HG03175 (cell line): ENCODE data around the gene FRMD4B.
"Not testable (repeated sequence)": the region's sequence is repeated elsewhere in the genome, so short reads cannot be mapped to it uniquely, and the experiment has no call there.

ENCODE experiments used
- ATAC-seq: cut with Tn5 transposase; IDR thresholded peaks from one replicate; pipeline ENCODE4 v1.9.1; 2021; ENCODE audit warnings: mild to moderate bottlenecking, moderate library complexity; ENCODE audit not compliant: unreplicated experiment

Gene FRMD4B

DNA sequence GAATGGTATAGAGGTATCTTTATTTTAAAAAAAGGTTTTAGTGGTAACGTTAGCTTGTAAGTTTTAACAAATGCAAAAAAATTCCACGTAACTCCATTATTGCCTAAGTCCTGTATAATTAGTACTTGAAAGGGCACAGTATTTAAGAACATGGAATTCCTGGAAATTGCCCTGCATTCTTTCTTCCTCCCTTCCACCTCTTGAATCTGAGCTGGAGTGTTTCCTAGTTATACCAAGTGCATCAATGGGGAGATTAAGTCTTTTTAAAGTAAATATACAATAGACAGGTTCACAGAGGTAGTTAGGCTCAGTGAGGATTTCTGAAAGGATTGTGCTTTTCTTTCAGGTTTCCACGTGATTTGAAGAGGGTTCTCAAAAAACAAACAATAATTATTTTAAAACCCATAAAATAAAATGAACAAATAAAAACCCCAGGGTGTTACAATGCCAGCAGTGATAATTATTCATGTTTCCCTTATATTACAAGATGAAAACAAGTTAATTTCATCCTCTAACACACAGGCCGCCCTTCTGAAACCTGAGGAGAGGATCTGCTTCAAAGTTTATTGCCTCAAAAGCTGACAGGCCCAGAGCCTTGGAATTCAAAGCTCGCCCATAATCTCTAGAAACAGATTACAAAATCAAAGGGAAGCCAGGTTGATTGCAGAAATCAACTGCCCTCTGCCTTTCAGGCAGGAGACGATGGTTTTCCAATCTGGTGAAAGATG is 134.6 kb downstream of the FRMD4B start:
- no peak for ATAC-seq

GRCh38 chr3:69250014-69250413 is 135.9 kb downstream of the FRMD4B start:
- ATAC-seq: no peak

GRCh38 chr3:69249001-69249400 is 136.9 kb downstream of the FRMD4B start:
- no peak for ATAC-seq

- no peak for ATAC-seq
Observed at GRCh38 chr3:69248436-69248835, 137.5 kb downstream of the FRMD4B start.

DNA sequence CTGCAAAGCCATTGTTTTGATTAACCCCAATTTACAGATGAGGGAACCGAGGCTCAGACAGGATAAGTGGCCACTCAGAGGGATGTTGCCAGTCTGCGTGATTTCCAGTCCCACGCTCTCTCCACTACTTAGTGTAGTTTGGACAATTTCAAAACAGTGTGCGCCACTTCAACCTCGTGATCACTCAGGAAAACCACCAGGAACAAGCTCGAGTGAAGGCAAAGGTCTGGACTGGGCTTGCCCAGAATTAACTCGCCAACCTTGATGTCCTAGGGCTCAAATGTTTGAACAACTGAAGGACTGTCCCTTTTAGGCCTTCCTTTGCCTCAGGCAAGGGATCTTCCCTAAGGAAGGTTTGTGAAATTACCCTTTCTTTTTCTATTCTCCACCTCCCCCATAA is 139.3 kb downstream of the FRMD4B start:
- no peak for ATAC-seq

- ATAC-seq: no peak
Observed at GRCh38 chr3:69244039-69244438, 141.8 kb downstream of the FRMD4B start.

DNA sequence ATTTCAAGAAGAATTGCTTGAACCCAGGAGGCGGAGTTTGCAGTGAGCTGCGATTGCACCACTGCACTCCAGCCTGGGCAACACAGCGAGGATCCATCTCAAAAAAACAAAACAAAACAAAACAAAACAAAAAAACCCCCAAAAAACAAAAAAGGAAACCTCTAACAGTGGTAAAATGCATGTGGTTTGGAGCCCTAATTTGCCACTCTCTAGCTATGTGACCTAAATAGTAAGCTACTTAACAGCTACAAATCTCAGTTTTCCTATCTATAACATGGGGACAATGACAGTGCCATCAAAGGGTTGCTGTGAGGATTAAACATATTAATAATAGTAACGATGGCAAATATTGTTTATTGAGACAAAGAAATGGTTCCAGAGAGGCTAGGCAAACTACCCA is 144.1 kb downstream of the FRMD4B start:
- no peak for ATAC-seq

GRCh38 chr3:69240651-69241568 is 145.0 kb downstream of the FRMD4B start:
- ATAC-seq: peak; percentile 72

GRCh38 chr3:69239063-69239462 is 146.8 kb downstream of the FRMD4B start:
- no peak for ATAC-seq

DNA sequence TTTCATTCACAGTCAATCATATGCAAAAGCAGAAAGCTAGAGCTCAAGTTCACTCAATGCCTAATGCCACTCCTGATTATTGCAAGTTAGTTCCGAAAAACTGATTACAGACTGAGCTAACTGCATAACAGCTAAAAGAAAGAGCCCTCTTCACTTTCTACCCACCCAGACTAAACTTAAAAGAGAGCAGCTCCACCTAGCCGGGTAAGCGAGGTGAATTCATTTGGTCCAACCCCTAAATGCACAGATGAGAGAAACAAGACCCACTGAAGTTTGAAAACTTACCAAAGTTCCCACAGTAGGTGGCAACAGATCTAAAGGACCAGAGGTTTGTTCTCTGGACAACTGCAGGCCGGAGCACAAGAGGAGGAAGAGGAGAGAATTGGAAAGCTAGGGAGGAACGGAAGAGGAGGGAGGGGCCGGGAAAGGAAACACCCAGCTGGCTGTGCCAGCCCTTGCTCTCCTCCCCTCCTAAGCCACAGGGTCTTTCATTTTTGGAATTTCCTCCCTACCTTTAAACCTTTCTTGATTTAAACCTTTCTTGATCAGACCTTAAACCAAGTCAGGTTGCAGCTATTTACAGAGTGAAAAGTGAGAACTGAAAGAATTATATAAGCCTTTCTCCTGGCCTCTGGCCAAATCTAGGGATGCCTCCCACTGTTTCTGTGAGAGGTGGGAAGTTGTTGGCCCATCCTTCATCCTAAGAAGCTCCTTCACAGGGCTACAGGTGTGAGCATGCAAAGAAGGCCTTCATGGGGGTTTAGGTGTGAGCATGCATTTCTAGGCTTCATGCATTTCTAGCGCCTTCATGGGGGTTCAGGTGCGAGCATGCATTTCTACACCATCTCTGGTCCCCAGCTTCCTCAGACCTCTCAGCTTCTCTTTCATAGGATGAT is 148.8 kb downstream of the FRMD4B start:
- ATAC-seq: no peak

DNA sequence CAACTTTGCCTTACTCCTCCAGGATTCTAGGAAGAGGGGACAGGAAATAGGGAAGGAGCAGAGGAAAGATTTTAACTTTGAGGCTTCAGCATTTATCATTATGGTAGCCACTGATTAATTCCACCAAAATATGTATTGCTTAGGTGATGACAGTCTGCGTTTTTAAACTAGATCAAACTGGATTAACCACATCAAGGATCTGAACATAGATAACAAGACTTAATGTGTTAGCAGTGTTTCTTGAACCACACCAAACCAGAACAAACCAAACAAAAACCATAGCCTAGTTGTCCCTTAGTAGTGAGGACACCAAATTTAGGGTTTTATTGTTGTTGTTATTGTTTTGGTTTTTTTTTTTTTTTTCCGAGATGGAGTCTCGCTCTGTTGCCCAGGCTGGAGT is 150.0 kb downstream of the FRMD4B start:
- no peak for ATAC-seq

GRCh38 chr3:69235227-69235626 is 150.7 kb downstream of the FRMD4B start:
- not testable (repeated sequence) for ATAC-seq

- no peak for ATAC-seq
Observed at GRCh38 chr3:69232482-69232881, 153.4 kb downstream of the FRMD4B start.

GRCh38 chr3:69231929-69232440 is 153.9 kb downstream of the FRMD4B start:
- ATAC-seq: no peak

DNA sequence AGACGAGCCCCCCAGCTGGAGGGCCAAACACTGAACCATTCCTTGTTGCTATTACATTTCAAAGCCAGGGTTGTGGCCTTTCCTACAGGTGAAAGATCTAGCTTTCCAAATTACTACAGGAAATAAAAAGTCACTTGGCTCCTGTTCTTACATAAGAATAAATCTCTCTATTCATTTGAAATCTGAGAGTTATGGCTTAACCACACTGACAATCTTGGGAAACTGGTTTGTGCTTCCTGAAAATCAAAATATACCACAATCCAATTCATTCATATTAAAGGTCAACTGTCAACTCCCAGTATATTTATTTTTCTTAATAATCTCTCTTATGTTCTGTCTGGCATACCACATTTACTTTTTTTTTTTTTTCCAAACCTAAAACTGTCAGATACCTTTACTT is 159.8 kb downstream of the FRMD4B start:
- ATAC-seq: no peak

- ATAC-seq: peak; percentile 76
Observed at GRCh38 chr3:69219101-69219708, 166.7 kb downstream of the FRMD4B start.

- no peak for ATAC-seq
Observed at GRCh38 chr3:69218079-69218478, 167.8 kb downstream of the FRMD4B start.

- ATAC-seq: no peak
Observed at GRCh38 chr3:69216981-69217380, 168.9 kb downstream of the FRMD4B start.

DNA sequence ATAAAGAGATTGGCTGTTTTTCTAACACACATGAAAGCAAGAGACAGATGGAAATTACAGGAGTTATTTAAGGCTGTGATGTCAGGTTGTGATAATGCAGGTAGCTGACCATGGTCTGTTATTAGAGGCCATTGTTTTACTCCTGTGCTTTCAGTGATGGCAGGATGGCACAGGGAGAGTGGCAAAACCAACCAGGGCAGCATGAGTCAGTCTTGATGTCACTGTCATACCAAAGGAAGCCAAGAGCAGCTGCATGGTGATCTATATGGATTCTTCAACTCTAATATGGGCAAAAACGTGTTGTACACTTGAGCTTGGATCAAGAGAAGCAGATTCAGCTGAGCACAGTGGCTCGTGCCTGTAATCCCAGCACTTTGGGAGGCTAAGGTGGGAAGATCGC is 171.6 kb downstream of the FRMD4B start:
- ATAC-seq: no peak

- ATAC-seq: peak; percentile 82
Observed at GRCh38 chr3:69212411-69213160, 173.3 kb downstream of the FRMD4B start.
